Activated naive CD8-positive, alpha-beta T cell (primary cell): Measurements from ENCODE around the gene RETREG3.

Experiments used
- H3K27ac Mint-ChIP-seq: one replicate; pipeline ENCODE4 v1.8.0; 2021; ENCODE audit warnings: mixed read lengths
- H3K27me3 Mint-ChIP-seq: one replicate; pipeline ENCODE4 v1.8.0; 2021; ENCODE audit warnings: mixed read lengths
- H3K36me3 Mint-ChIP-seq: one replicate; pipeline ENCODE4 v1.8.0; 2021; ENCODE audit warnings: mixed read lengths
- H3K4me1 Mint-ChIP-seq: one replicate; pipeline ENCODE4 v1.8.0; 2021; ENCODE audit warnings: low read depth, mixed read lengths
- H3K4me3 Mint-ChIP-seq: one replicate; pipeline ENCODE4 v1.8.0; 2021; ENCODE audit warnings: mild to moderate bottlenecking, mixed read lengths
- H3K9me3 Mint-ChIP-seq: one replicate; pipeline ENCODE4 v1.8.0; 2021; ENCODE audit warnings: low read depth, mixed read lengths

RETREG3 gene

DNA sequence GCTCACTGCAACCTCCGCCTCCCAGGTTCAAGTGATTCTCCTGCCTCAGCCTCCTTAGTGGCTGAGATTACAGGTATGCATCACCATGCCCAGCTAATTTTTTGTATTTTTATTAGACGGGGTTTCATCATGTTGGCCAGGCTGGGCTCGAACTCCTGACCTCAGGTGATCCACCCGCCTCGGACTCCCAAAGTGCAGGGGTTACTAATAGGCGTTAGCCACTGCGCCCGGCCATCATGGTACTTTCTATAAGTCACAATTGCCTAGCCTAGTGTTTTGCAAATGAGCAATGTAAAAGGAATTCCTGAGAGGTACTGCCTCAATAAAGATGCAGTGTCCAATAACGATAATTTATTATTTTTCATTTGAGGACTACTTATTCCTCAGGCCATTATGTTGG, 17.8 kb downstream of the RETREG3 start:
- Mint-ChIP-seq H3K9me3 (no peaks in the 10 kb centered on the region), H3K4me3 (no peak overlapping the region), H3K4me1 (peaks cover 10% of the 10 kb centered on the region), H3K27me3 (no peaks in the 10 kb centered on the region), H3K36me3 (peaks cover 3% of the 10 kb centered on the region), H3K27ac (no peak overlapping the region)

DNA sequence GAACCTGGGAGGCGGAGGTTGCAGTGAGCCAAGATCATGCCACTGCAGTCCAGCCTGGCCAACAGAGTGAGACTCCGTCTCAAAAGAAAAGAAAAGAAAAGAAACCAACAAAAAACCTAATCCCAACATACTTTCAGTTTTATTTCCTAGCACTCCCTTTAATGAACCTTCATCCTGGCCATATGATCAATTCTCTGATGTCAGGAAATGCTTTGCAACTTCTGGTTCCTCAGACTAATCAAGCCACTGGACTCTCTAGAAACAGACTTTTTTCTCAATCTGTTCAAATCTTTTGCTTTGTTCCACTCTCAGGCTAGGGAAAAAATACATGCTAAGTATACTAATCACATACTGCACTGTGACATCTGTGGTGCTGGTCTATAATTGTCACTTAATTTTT, 18.3 kb downstream of the RETREG3 start:
- H3K4me3 Mint-ChIP-seq: no peak overlapping the region

DNA sequence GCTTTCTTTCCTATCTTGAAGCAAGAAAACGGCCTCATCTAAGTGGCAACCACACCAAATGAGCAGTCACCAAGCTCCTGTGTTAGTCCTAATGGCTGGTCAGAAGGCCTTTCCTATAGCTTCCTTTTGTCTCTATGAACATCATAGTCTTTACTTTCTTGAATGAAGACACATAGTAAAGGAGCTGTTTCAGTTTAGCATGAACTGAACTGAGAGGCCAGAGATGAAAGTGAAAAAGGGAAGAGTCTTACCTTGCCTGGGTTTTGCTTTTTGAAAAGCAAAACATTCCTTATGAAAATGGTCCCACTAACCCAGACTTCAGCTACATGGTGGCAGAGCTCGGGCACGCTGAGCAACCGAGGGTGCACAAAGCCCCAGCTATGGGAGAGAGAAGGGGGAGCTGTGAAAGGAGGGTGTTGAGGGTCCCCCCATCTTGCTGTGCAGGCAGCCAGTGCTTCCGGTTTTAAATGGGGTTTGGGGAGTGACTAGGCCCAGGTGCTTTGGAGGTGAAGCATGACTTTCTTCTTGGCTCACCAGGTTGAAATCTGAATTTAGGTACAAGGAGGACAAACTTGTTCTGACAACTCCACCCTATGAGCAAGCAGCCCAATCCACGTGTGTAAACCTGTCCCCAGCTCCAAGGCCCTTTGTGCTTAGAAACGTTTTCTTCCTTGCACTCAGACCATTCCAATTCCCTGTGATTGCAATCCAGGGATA, 22.5 kb downstream of the RETREG3 start:
- H3K4me3 Mint-ChIP-seq: no peak overlapping the region
- H3K4me1 Mint-ChIP-seq: peaks cover 2% of the 10 kb centered on the region
- peak overlapping the region; percentile 77 for H3K27ac Mint-ChIP-seq
- peaks cover 3% of the 10 kb centered on the region for H3K36me3 Mint-ChIP-seq
- no peaks in the 10 kb centered on the region for H3K27me3 Mint-ChIP-seq
- no peaks in the 10 kb centered on the region for H3K9me3 Mint-ChIP-seq

More for the DNA sequence above, 18.3 kb downstream of the RETREG3 start:
- no peaks in the 10 kb centered on the region for H3K9me3 Mint-ChIP-seq
- H3K27ac Mint-ChIP-seq: no peak overlapping the region
- peaks cover 3% of the 10 kb centered on the region for H3K36me3 Mint-ChIP-seq
- H3K27me3 Mint-ChIP-seq: no peaks in the 10 kb centered on the region
- H3K4me1 Mint-ChIP-seq: peaks cover 8% of the 10 kb centered on the region

DNA sequence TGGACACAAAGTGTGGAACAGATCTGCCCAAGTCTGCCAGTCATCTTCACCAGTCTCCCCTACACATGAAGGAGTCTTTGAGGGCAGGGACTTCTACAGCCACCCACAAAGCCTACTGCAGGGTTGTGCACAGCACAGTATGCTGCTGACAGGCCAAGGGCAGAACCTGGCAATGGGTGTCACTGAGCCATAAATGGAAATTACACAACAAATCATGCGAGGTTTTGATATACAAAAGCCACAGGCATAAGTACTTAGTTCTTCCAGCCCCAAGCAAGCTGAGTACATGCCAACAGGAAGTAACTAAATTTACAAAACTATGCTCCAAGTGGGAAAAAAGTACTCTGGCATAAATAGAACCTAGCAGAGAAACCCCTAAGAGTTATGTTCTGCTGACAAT, 23.8 kb downstream of the RETREG3 start:
- H3K36me3 Mint-ChIP-seq: peaks cover 3% of the 10 kb centered on the region
- H3K4me3 Mint-ChIP-seq: no peak overlapping the region
- no peaks in the 10 kb centered on the region for H3K9me3 Mint-ChIP-seq
- H3K27ac Mint-ChIP-seq: peak overlapping the region; percentile 3
- H3K27me3 Mint-ChIP-seq: no peaks in the 10 kb centered on the region
- peaks cover 2% of the 10 kb centered on the region for H3K4me1 Mint-ChIP-seq

DNA sequence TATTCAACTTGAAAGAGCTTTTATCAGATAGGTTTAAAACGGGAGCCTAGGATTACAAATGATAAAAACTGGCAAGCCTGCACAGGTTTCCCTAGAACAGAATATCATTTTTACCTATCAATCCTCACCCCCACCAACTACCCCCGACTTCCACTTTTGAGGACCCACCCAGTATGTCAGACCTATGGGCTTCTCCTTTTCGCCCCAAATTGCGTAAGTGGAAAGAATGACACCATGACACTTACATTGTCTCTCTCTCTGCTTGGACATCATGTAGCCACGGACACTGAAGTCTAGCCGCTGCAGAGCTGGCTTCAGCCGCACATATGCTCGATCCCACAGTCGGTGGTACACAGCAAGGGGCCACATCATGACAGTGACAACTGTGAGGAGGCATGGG, 24.3 kb downstream of the RETREG3 start:
- peaks cover 3% of the 10 kb centered on the region for H3K36me3 Mint-ChIP-seq
- no peak overlapping the region for H3K4me3 Mint-ChIP-seq
- no peaks in the 10 kb centered on the region for H3K9me3 Mint-ChIP-seq
- no peaks in the 10 kb centered on the region for H3K27me3 Mint-ChIP-seq
- no peak overlapping the region for H3K27ac Mint-ChIP-seq
- H3K4me1 Mint-ChIP-seq: peaks cover 2% of the 10 kb centered on the region

DNA sequence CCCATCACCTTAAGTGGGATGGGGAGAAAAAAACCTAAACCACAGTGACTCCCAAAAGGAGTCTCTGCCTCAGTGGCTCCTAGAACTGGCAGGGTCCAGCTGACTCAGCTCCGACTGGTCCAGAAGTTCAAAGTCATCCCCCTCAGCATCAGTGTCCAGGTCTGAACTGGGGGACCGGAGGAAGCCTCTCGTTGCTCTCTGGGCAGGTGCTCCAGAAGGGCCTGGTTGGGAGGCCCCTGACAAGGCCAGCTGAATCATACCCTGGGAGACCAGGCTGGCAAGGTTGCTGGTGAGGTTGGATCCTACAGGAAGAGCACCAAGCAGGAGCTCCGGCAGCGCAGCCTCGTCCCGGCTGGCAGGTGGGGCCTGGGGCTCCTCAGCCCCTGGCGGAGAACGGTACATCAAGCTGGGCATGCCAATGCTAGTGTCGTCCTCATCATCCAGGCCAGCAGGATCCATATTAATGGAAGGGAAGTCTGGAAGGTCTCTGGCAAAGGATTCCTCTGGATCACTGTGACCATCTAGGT, 27.4 kb downstream of the RETREG3 start:
- Mint-ChIP-seq H3K27ac (no peak overlapping the region), H3K9me3 (no peaks in the 10 kb centered on the region), H3K27me3 (no peaks in the 10 kb centered on the region), H3K4me3 (no peak overlapping the region), H3K4me1 (peaks cover 16% of the 10 kb centered on the region), H3K36me3 (no peaks in the 10 kb centered on the region)

DNA sequence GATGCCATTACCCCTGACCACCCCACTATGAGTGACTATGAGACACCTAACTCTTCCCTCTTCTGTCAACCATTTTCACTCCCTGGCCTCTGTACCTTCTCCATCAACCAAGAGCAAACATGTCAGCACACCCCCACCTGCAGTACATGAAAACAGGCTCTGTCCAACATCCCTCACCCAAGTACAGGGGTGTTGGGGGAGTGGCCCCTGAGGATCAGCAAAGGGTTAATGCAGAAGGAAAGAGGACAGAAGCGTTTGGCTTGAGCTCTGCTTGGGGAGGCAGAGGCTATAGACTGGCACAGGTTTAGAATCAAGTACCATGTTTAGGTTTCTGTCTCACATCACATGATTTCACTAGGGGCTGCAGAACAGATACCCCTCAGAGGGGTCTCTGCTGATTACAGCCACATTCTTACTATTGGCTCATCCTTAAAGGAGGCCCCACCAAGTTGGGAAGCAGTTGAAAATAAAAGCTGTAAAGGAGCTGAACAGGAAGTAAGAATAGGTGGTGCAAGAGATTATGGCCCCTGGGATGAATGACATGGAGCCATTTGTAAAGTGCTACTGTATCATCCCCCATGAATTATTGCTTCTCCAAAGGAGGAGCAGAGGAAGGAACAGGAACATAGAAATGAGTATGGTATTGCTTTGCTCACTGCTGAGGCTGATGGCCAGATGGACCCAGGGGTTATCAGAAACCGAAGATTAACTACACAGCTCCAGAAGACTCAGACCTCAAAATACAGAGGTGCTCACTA, 29.2 kb downstream of the RETREG3 start:
- peaks cover 25% of the 10 kb centered on the region for H3K4me1 Mint-ChIP-seq
- peak overlapping the region; percentile 75 for H3K27ac Mint-ChIP-seq
- H3K36me3 Mint-ChIP-seq: no peaks in the 10 kb centered on the region
- H3K9me3 Mint-ChIP-seq: no peaks in the 10 kb centered on the region
- H3K27me3 Mint-ChIP-seq: no peaks in the 10 kb centered on the region
- peak overlapping the region; percentile 66 for H3K4me3 Mint-ChIP-seq

DNA sequence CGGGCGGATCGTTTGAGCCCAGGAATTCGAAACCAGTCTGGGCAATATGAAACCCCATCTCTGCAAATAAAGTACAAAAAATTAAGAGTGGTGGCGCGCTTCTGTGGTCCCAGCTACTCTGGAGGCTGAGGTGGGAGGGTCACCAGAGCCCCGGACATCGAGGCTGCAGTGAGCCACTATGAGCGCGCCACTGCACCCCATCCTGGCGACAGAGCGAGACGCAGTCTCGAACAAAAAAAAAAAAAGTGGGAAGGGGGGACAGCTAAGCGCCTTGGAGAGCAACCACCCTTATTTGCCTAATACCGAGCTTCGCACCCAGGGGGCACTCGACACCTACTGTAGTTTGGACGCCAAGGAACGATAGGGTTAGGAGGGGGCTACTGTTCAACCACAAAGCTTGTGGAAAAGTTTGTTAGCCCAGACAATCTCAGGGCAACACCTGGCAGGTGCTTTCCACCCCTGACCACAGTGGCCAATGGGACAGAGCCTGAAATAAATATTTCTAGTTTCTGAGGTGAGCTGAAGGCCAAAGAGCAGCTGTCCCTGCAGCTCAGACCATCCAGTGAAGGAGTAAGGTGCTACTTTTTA, 30.8 kb downstream of the RETREG3 start:
- Mint-ChIP-seq H3K4me3 (peak overlapping the region; percentile 100), H3K27me3 (no peaks in the 10 kb centered on the region), H3K4me1 (peaks cover 27% of the 10 kb centered on the region), H3K9me3 (no peaks in the 10 kb centered on the region), H3K27ac (peak overlapping the region; percentile 99), H3K36me3 (peaks cover 1% of the 10 kb centered on the region)

DNA sequence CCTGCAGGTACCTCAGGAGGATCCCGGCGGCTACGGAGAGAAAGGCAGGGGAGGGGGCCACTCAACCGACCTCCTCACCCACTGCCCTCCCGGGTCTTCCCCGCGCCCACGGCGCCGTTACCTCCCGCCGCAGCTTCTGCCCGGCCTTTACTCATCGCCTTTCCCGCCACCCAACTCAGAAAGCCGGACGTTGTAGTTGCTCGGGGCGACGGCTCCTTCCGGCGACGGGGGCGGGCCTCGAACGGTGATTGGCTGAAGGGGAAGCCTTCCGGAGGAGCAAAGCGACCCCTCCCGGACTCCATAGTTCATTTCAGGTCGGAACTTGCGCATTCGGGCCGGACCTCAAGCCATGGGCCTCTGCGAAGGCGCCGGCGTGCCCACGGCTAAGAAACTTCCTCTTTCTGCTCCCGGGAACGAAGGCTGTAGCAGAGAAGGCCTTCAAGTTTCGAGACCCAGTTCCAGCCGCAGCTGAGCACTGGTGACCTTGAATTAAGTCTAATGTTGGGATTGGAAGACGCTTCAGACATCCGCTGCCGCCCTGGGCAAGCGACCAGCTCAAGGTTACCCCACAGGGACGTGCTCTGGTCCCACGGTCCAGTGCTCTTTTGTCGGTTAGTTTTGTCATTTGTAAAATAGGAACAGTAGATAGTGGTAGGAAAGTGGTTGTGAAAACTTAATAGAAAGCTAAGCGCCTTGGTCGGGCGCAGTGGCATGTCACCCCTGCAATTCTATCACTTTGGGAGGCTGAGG, 31.5 kb downstream of the RETREG3 start, which contains the start of gene PSMC3IP:
TSS of gene PSMC3IP (minus strand) at position 198 of the 750 bp plus-strand sequence. CDS start at position 155, 43 bp downstream.
- no peaks in the 10 kb centered on the region for H3K27me3 Mint-ChIP-seq
- H3K4me3 Mint-ChIP-seq: peak within 1 kb of the TSS; percentile 100
- no peaks in the 10 kb centered on the region for H3K9me3 Mint-ChIP-seq
- H3K4me1 Mint-ChIP-seq: peaks cover 29% of the 10 kb centered on the region
- H3K36me3 Mint-ChIP-seq: peaks cover 3% of the 10 kb centered on the region
- peak within 1 kb of the TSS; percentile 99 for H3K27ac Mint-ChIP-seq

DNA sequence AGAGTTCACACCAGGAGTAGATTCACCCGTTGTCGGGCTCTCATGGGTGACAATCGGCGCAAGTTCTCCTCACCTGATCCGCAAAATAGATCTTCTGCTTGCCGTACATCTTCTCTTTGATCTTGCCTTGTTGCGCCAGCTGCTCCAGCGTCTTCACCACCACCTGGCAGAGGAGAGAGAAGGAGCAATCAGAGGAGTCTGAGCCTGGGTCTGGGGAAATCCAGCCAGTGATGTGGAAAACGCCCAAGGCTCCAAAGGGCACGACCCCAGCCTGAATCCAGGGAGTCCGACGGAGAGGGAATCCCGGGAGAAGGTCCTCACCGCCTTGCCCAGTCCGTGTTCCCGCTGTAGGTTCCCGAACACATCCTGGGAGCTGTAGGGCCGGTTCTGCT, 32.0 kb downstream of the RETREG3 start:
- peak overlapping the region; percentile 99 for H3K27ac Mint-ChIP-seq
- H3K36me3 Mint-ChIP-seq: peaks cover 3% of the 10 kb centered on the region
- H3K27me3 Mint-ChIP-seq: no peaks in the 10 kb centered on the region
- no peaks in the 10 kb centered on the region for H3K9me3 Mint-ChIP-seq
- peaks cover 29% of the 10 kb centered on the region for H3K4me1 Mint-ChIP-seq
- H3K4me3 Mint-ChIP-seq: peak overlapping the region; percentile 100

DNA sequence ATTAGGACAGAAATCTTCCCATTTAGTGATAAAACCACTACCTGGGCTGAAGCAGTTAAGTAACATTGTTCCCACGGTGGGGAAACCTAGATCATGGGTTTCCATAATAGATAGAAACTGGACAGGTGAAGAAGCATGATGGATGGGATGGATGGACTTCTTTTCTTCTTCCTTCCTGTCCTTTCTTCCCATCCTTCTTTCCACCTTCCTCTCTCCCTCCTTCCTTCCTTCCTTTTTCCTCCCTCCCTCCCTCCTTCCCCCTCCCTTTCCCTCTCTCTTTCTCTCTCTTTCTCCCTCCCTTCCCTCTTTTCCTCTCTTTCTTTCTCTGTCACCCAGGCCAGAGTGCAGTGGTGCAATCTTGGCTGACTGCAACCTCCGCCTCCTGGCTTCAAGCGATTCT, 34.7 kb downstream of the RETREG3 start:
- Mint-ChIP-seq H3K9me3 (no peaks in the 10 kb centered on the region), H3K4me1 (peaks cover 33% of the 10 kb centered on the region), H3K27me3 (no peaks in the 10 kb centered on the region), H3K27ac (no peak overlapping the region), H3K4me3 (no peak overlapping the region), H3K36me3 (peaks cover 3% of the 10 kb centered on the region)

DNA sequence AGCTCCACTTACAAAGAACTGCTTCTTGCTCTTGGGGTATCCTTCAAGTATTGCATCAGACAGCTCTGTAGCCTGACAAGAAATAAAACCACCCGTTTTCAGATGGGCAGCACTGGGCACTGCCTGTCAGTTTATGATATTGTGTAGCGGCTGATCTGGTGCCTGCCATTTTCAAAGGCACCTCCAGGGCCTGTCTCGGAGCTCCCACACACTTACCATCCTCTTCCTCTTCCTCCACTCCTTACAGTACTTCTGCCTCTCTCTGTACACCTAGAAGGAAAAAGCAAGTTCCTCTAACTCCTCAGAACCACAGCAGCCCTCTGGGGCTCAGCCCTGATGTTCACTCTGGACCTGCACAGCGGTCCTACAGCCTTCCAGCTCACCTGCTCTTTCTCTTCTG, 36.1 kb downstream of the RETREG3 start:
- Mint-ChIP-seq H3K36me3 (peaks cover 3% of the 10 kb centered on the region), H3K9me3 (no peaks in the 10 kb centered on the region), H3K4me3 (no peak overlapping the region), H3K27me3 (no peaks in the 10 kb centered on the region), H3K4me1 (peaks cover 33% of the 10 kb centered on the region), H3K27ac (peak overlapping the region; percentile 54)

DNA sequence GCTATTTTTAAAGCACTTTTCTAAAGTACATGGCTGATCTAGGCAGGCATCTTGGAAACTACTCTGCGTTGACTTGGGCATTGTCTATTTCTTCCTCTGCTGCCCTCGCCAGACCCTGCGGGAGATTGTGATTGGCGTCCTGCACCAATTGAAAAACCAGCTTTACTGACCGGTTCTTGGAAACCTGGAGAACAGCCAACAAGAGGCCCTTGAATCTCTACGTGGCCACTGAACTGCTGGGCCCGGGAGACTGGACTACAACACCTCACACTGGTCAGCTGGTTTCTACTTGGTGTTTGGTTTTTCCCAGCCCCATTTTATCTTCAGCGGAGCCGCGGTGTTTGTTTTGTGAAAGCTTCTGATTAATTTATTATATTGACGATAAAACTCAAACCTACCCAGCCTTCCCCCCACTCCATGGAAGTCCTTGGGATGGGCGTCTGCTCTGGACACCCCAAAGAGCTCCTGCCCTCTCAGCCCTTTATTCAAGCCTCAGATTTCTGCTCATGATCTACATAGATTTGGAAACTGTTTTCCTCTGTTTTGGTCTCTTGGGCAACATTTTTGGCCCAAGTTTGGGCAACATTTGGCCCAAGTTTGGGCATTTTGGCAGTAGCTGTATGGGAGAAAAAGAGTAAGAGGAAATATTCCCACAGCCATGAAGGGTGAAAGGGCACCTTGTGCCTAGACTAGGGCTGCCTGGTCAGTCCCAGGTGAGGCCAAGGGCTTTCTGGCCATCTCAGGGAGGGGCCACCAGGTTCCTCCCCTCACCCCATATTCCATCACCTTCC, 37.5 kb downstream of the RETREG3 start:
- Mint-ChIP-seq H3K4me1 (peaks cover 33% of the 10 kb centered on the region), H3K9me3 (no peaks in the 10 kb centered on the region), H3K27me3 (no peaks in the 10 kb centered on the region), H3K4me3 (no peak overlapping the region), H3K27ac (peak overlapping the region; percentile 28), H3K36me3 (peaks cover 7% of the 10 kb centered on the region)
